ENCODE data around the gene MYOT. TPM values are rescaled to one million over a fixed set of nuclear protein-coding genes. Genes with fewer than 3 reads are reported as not detected.

MYOT gene
- total and polyA plus RNA-seq, 10 of the 15 experiments (the other 5 are each of a cell fraction or from before 2014, with no cell fraction given), result 0.15 to 1.5 (median 0.53) TPM; not detected in 5

DNA sequence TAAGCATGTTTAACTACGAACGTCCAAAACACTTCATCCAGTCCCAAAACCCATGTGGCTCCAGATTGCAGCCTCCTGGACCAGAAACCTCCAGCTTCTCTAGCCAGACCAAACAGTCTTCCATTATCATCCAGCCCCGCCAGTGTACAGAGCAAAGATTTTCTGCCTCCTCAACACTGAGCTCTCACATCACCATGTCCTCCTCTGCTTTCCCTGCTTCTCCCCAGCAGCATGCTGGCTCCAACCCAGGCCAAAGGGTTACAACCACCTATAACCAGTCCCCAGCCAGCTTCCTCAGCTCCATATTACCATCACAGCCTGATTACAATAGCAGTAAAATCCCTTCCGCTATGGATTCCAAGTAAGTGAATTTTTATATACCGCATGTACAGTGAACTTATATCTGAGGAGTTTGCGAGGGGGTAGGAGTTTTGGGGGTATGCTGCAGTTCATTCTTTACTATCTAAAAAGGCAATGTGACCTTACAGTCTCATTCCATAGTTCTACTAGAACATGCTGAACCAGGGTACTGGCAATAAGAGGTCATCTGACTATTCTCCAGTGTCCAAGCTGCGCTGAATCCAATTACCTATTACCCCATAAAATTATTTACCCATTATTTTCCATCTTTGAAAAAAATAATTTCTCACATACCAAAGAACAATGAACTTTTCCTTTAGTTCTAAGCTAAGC, 3.1 kb downstream of the MYOT start:
- Histone ChIP-seq H3K9ac (ENCODE audit: control insufficient read depth, insufficient read depth, low read length) (no peak overlapping the region), H3K4me3 (no peak overlapping the region), H3K27me3 (replicated peaks in 1 of 2; ENCODE audit: control insufficient read depth in 2 of 2, insufficient read depth in 2 of 2, low read length in 1 of 2) (no peaks in the 10 kb centered on the region), H3K79me2 (ENCODE audit: control insufficient read depth, insufficient read depth, low read length) (no peaks in the 10 kb centered on the region), H3K4me2 (ENCODE audit: control insufficient read depth, insufficient read depth) (no peak overlapping the region), H3K9me3 (replicated peaks; ENCODE audit: control insufficient read depth, insufficient read depth, low read length) (no peaks in the 10 kb centered on the region), H2AFZ (ENCODE audit: control insufficient read depth, low read depth, low read length) (no peak overlapping the region), H4K20me1 (ENCODE audit: control insufficient read depth, insufficient read depth) (no peaks in the 10 kb centered on the region), H3K36me3 (ENCODE audit: control insufficient read depth in 2 of 2, insufficient read depth in 2 of 2, low read length in 1 of 2) (no peaks in the 10 kb centered on the region), H3K4me1 (ENCODE audit: control insufficient read depth, insufficient read depth, low read length) (peaks cover 4% of the 10 kb centered on the region; the same call in 1 of the 2 replicates), H3K27ac (ENCODE audit: control insufficient read depth, insufficient read depth) (no peak overlapping the region)
- 98% methylated on average over 7 of the region's 7 CpGs for WGBS (ENCODE audit: insufficient coverage, insufficient replicate concordance, low lambda C conversion rate, missing lambda C conversion rate)
- ChIA-PET CTCF (interaction anchor here (0.8 to 2.2 kb wide), 6 partner anchors 8 to 198 kb away, joined by 3 to 5 read pairs (median 4); no protein-coding TSS in a partner anchor), SMC1A (ENCODE audit: uncharacterized antibody, unreplicated experiment) (interaction anchor here (1.0 to 1.7 kb wide), 2 partner anchors 17 to 34 kb away, joined by 3 to 5 read pairs; no protein-coding TSS in a partner anchor), RAD21 (ENCODE audit: unreplicated experiment) (interaction anchor here (1.0 to 1.3 kb wide), 2 partner anchors 13 to 18 kb away, joined by 3 to 4 read pairs; partner anchors contain the start of gene PKD2L2), POLR2A (interaction anchor here (0.5 to 1.5 kb wide), 2 partner anchors 18 to 171 kb away, joined by 3 read pairs; partner anchors contain the start of gene PKD2L2)
- in situ Hi-C loops (cut with MboI), result no loop called here
- FAIRE-seq (no peak), DNase-seq (ENCODE audit: low read depth, low spot score) (no peak), ATAC-seq (no peak)
- intact Hi-C loops (cut with micrococcal nuclease; ENCODE audit: unreplicated experiment), result no loop called here
- no TSS peak for BruUV-seq (replicated peaks)
- TF ChIP-seq HDAC2 (IDR thresholded peaks at IDR 0.05) (no peak), STAT1 (conservative IDR thresholded peaks at IDR 0.05) (no peak), BRCA1 (IDR thresholded peaks at IDR 0.05; ENCODE audit: low read depth, low read length) (no peak), TBL1XR1 (IDR thresholded peaks at IDR 0.05; ENCODE audit: low read depth, low read length) (no peak), SIX5 (IDR thresholded peaks at IDR 0.05; ENCODE audit: low read depth, low read length, severe bottlenecking) (no peak), IRF4 (IDR thresholded peaks at IDR 0.05; ENCODE audit: low read depth, low read length) (no peak), CHD2 (IDR thresholded peaks at IDR 0.05; ENCODE audit: borderline replicate concordance, low read depth, low read length) (no peak)
- TF ChIP-seq, protein P1, sequence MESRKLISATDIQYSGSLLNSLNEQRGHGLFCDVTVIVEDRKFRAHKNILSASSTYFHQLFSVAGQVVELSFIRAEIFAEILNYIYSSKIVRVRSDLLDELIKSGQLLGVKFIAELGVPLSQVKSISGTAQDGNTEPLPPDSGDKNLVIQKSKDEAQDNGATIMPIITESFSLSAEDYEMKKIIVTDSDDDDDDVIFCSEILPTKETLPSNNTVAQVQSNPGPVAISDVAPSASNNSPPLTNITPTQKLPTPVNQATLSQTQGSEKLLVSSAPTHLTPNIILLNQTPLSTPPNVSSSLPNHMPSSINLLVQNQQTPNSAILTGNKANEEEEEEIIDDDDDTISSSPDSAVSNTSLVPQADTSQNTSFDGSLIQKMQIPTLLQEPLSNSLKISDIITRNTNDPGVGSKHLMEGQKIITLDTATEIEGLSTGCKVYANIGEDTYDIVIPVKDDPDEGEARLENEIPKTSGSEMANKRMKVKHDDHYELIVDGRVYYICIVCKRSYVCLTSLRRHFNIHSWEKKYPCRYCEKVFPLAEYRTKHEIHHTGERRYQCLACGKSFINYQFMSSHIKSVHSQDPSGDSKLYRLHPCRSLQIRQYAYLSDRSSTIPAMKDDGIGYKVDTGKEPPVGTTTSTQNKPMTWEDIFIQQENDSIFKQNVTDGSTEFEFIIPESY (IDR thresholded peaks at IDR 0.05), result no peak
